GM19395 (cell line): ENCODE results near the gene FNDC7.
A peak's percentile ranks its signal among the peaks of the same experiment; 100 is the strongest.
"Not testable (repeated sequence)": the region's sequence is repeated elsewhere in the genome, so short reads cannot be mapped to it uniquely, and the experiment has no call there.

ENCODE experiments used
- ATAC-seq: cut with Tn5 transposase; IDR thresholded peaks from one replicate; pipeline ENCODE4 v1.9.1; 2021; ENCODE audit warnings: mild to moderate bottlenecking, moderate library complexity; ENCODE audit not compliant: unreplicated experiment

The FNDC7 gene

GRCh38 chr1:108699375-108700332 lies 13.1 kb upstream of the FNDC7 start:
- ATAC-seq = no peak

- ATAC-seq = no peak
Observed at GRCh38 chr1:108701176-108701849, 11.4 kb upstream of the FNDC7 start.

GRCh38 chr1:108702109-108702508 lies 10.6 kb upstream of the FNDC7 start:
- ATAC-seq = not testable (repeated sequence)

GRCh38 chr1:108703939-108704338 lies 8.8 kb upstream of the FNDC7 start:
- ATAC-seq = no peak

DNA sequence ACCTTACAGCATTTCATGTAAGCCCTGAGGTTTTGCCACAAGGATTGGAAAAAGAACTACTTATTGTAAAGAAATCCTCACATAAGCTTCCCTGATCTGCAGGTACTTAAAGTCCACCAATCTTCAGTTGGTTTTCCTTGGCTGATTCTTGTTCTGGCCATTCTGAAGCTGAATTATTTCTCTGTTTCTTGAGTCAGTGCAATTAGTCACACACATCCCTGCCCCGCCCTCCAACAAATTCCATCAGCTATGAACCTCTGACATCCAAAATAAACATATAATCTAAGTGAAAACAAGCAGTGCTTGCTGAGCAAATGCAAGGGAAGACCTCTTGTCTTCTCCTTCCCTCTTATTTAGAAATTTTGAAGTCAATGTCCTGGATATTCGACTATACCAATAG lies 8.2 kb upstream of the FNDC7 start:
- ATAC-seq = no peak

DNA sequence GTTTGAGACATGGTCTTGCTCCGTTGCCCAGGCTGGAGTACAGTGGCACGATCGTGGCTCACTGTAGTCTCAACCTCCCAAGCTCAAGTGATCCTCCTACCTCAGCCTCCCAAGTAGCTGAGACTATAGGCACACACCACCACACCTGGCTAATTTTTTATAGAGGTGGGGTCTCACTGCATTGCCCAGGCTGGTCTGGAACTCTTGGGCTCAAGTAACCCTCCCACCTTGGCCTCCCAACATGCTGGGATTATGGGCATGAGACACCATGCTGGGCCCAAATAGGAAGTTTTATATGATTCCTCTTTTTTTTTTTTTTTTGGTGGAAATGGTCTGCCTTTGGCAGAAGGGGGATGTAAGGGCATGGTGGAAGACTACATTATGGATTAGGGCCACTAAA lies 6.1 kb upstream of the FNDC7 start:
- ATAC-seq = no peak

- peak; percentile 57 for ATAC-seq
Observed at GRCh38 chr1:108708691-108709660, 3.7 kb upstream of the FNDC7 start.

GRCh38 chr1:108715932-108716331 lies 3.2 kb downstream of the FNDC7 start:
- ATAC-seq = no peak

DNA sequence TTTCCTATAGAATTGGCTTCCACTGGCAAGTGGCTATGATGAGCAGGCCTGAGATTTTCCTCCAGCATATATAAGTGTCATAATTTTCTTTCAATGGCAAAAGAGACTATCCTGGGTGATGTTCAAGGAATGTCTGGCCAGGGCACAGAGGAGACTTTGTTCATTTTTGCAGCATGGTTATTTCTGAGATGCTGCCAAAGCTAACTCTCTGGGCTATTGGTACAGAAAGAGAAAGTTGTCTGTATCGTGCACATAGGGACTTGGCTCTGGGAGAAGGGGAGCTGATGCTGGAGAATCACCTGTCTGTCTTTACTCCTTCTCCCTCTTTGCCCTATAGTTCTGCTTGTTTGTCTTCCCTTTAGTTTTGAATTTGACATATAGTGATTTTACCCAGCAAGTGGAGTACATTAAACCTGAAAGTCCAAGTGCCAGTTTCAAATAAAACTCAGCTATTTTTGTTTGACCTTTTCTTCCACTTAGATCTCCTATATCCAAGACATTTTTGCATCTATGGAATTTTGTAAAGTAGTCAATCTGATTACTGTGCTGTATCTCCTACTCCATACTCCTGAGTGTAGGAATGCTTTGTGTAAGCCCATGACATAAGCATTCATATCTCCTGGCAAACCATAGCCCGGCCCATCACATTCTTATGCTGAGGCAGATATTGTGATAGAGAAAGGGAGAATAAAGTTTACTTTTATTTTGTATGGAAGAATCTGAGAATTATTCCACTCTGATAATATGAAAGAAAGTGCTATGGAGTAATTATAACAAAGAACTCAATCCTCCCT lies 3.9 kb downstream of the FNDC7 start:
- no peak for ATAC-seq

- no peak for ATAC-seq
Observed at GRCh38 chr1:108717774-108718316, 5.1 kb downstream of the FNDC7 start.

DNA sequence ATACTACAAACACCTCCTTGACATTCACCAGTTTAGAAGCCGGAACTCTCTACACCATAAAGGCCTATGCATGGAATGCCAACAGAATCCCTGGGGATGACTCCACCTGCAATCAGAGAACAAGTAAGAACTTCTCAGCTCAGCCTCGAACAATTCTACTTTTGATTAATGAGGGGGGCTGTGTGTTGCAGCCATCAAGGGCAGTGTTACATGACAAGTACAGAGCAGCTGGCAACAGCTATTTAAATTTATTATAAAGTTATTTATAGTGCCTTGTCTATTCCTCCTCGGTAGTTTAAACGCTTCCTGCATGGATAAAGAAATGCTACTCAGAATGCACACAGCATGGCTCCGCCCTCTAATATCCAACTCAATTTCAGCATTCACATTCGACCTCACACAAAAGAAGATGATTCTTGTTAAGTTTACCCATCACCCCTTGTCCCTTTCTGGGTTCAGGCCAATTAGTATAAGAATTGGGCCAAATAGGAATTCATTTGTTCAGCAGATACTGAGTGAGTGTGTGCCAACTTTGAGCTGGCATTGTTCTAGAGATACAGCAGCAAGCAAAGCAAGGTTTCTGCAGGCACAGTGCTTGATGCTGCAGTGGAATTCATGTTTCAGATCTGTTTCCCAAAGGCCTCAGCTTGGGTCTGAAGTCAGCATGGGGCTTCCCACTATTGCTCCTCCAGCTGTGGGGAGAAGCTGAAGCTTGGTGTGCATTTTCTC lies 6.4 kb downstream of the FNDC7 start:
- ATAC-seq = no peak

DNA sequence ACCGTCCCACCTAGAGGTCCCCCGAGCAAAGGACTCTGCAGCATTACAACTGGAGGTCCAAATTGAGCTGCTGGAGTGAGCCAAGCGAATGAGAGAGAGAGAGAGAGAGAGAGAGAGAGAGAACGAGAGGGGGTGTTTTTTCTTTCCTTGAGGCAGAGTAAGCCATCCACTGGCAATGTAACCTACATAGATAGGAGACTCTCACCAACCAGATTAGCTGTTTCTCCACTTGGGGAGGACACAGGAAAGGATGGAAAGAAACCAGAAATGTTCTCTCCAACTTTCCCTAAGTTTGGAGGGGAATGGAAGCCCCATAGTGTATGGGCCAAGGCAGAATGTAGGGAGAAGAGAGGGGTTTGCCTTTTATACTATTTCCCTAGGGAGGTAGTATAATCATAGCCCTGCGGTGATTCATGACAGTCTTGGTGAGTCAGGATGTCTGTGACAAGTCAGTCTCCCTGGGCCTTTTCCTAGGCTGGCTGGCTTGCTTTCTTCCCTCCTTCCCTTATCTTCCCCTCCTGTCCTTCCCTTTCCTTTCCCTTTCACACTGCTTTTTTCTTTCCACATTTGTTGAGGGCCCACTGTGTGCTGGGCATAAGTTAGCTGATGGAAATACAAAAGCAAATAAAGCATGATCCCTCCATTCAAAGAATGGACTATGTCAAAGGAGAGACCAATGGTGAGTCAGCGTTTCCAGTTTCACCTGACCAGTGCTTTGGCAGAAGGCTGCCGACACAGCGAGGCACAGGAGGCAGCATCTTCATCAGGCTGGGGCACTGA lies 7.1 kb downstream of the FNDC7 start:
- ATAC-seq = no peak

GRCh38 chr1:108722292-108722691 lies 9.6 kb downstream of the FNDC7 start:
- no peak for ATAC-seq

DNA sequence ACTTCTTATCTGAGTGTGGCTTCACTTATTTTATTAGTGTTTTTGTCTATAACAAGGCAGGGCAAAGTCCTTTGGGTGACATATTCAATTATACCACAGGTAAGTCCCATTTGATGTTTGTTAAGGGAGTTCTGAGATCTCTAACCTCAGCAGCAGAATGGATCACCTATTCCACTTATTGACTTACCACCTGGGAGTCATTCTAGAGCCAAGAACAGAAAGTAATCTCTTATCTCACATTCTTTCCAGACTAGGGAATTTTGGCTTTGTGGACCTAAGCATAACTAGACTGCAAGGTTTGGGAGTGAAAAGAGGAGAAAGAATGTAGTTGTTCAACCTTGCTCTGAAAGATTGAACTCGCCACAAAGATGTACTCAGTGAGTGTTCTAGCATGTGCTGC lies 13.2 kb downstream of the FNDC7 start:
- ATAC-seq = no peak

GRCh38 chr1:108728327-108728923 lies 15.7 kb downstream of the FNDC7 start:
- no peak for ATAC-seq

GRCh38 chr1:108729481-108729880 lies 16.8 kb downstream of the FNDC7 start:
- ATAC-seq = no peak

GRCh38 chr1:108732398-108732797 lies 19.7 kb downstream of the FNDC7 start:
- ATAC-seq = no peak
